Hepatocyte (in vitro differentiated cells): ENCODE results near the gene LRMDA. TPM values are rescaled to one million over a fixed set of nuclear protein-coding genes. Genes with fewer than 3 reads are reported as not detected.
A peak's percentile ranks its signal among the peaks of the same experiment; 100 is the strongest.

ENCODE experiments used
- DNase-seq: peaks from one replicate; pipeline ENCODE4 v3.0.0-alpha.2; 2016; ENCODE audit warnings: low spot score
- H2AFZ ChIP-seq: fragments of 200-600 bp; sonication (generic); 2 replicates; pipeline ENCODE4 v1.6.0; 2016; ENCODE audit warnings: antibody characterized with exemption, mild to moderate bottlenecking
- H3K27ac ChIP-seq: fragments of 200-600 bp; sonication (generic); 2 replicates; pipeline ENCODE4 v1.5.1; 2016; ENCODE audit warnings: mild to moderate bottlenecking
- H3K27me3 ChIP-seq: fragments of 200-600 bp; sonication (generic); 2 replicates; pipeline ENCODE4 v1.6.1; 2016
- H3K36me3 ChIP-seq: fragments of 200-600 bp; sonication (generic); replicated peaks from 2 replicates; pipeline ENCODE4 v1.5.1; 2016; ENCODE audit warnings: low read depth; ENCODE audit not compliant: insufficient read depth
- H3K4me1 ChIP-seq: fragments of 200-600 bp; sonication (generic); 2 replicates; pipeline ENCODE4 v1.5.1; 2016; ENCODE audit warnings: mild to moderate bottlenecking, moderate library complexity; ENCODE audit not compliant: insufficient read depth
- H3K4me2 ChIP-seq: fragments of 200-600 bp; sonication (generic); 2 replicates; pipeline ENCODE4 v1.6.0; 2016
- H3K4me3 ChIP-seq: fragments of 200-600 bp; sonication (generic); 2 replicates; pipeline ENCODE4 v1.5.1; 2016; ENCODE audit warnings: mild to moderate bottlenecking
- H3K79me2 ChIP-seq: fragments of 200-600 bp; sonication (generic); 2 replicates; pipeline ENCODE4 v1.6.0; 2017; ENCODE audit warnings: mild to moderate bottlenecking
- H3K9me2 ChIP-seq: fragments of 200-600 bp; sonication (generic); replicated peaks from 2 replicates; pipeline ENCODE4 v1.6.0; 2017; ENCODE audit warnings: mild to moderate bottlenecking; ENCODE audit not compliant: insufficient read depth
- H3K9me3 ChIP-seq: fragments of 200-600 bp; sonication (generic); 2 replicates; pipeline ENCODE4 v1.5.1; 2016; ENCODE audit warnings: low read depth, mild to moderate bottlenecking
- H4K20me1 ChIP-seq: fragments of 200-600 bp; sonication (generic); 2 replicates; pipeline ENCODE4 v1.6.0; 2016; ENCODE audit warnings: mild to moderate bottlenecking; ENCODE audit not compliant: insufficient read depth, poor library complexity, severe bottlenecking
- EZH2 ChIP-seq: fragments of 200-600 bp; sonication (generic); IDR thresholded peaks from 2 replicates; pipeline ENCODE4 v1.6.1; 2016; ENCODE audit warnings: antibody characterized with exemption, mild to moderate bottlenecking, borderline replicate concordance
- EZH2phosphoT487 ChIP-seq: fragments of 200-600 bp; sonication (generic); IDR thresholded peaks from one replicate; pipeline ENCODE4 v1.6.1; 2018; ENCODE audit warnings: antibody characterized with exemption, mild to moderate bottlenecking, low read depth, moderate library complexity; ENCODE audit not compliant: unreplicated experiment, severe bottlenecking
- WGBS: methylation state at CpG from one replicate; pipeline ENCODE4 v1.1.6; 2016; ENCODE audit warnings: low lambda C conversion rate; ENCODE audit errors: missing lambda C conversion rate; 5-methylcytosine and 5-hydroxymethylcytosine counted together
- polyA plus RNA-seq: library from polyadenylated mRNA; unstranded; fragments of >200 nt; fragmentation: Nextera tagmentation; extraction: Ambion mirVana; gene quantifications from 2 replicates; pipeline ENCODE4 v1.2.1, GENCODE V29; 2016
- total RNA-seq: library from RNA; depleted of rRNA; stranded (reverse); fragments of >200 nt; gene quantifications from 2 replicates; pipeline ENCODE4 v1.2.3, GENCODE V29; 2014
- TF ChIP-seq, protein P1 (sequence below): fragments of 200-600 bp; sonication (generic); IDR thresholded peaks from 2 replicates; pipeline ENCODE4 v1.5.1; 2016; ENCODE audit warnings: antibody characterized with exemption, mild to moderate bottlenecking; ENCODE audit not compliant: poor library complexity

The LRMDA gene
- total and polyA plus RNA-seq, 2 experiments from 2014 or later, result 5.6 to 15.7 TPM

DNA sequence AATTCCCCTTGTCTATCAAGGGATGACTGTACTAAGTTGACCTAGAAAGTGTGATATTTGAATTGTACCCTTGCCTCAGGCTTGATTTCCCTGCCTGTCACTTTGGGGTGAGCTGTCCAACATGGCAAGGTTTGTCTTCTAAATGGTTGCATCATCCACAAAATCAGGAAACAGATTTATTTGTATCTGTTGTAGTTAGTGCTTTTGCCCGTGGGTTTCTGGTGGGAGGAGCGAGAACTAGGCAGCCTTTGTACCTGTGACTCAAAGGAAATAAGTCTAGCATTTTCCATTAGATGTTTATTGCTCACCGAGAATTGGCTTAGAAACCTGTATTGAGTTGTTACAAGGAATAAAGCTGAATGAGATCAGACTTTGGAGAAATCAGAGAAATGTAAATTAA, 650.8 kb downstream of the LRMDA start:
- Histone ChIP-seq H3K4me2 (no peak overlapping the region), H3K4me1 (peaks cover 14% of the 10 kb centered on the region), H3K9me3 (no peaks in the 10 kb centered on the region), H4K20me1 (no peaks in the 10 kb centered on the region), H3K36me3 (no peaks in the 10 kb centered on the region), H3K4me3 (no peak overlapping the region), H3K9me2 (no peaks in the 10 kb centered on the region), H2AFZ (no peak overlapping the region), H3K27ac (no peak overlapping the region), H3K27me3 (no peaks in the 10 kb centered on the region), H3K79me2 (no peaks in the 10 kb centered on the region)
- WGBS, result 91% methylated on average over 3 of the region's 3 CpGs
- no peak for DNase-seq
- TF ChIP-seq, protein P1, sequence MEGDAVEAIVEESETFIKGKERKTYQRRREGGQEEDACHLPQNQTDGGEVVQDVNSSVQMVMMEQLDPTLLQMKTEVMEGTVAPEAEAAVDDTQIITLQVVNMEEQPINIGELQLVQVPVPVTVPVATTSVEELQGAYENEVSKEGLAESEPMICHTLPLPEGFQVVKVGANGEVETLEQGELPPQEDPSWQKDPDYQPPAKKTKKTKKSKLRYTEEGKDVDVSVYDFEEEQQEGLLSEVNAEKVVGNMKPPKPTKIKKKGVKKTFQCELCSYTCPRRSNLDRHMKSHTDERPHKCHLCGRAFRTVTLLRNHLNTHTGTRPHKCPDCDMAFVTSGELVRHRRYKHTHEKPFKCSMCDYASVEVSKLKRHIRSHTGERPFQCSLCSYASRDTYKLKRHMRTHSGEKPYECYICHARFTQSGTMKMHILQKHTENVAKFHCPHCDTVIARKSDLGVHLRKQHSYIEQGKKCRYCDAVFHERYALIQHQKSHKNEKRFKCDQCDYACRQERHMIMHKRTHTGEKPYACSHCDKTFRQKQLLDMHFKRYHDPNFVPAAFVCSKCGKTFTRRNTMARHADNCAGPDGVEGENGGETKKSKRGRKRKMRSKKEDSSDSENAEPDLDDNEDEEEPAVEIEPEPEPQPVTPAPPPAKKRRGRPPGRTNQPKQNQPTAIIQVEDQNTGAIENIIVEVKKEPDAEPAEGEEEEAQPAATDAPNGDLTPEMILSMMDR, result no peak
- no peak for TF ChIP-seq EZH2phosphoT487
- TF ChIP-seq EZH2, result no peak

GRCh38 chr10:76082956-76083355, 651.5 kb downstream of the LRMDA start:
- 82% methylated on average over 1 of the region's 1 CpG for WGBS
- H3K9me3 ChIP-seq, result no peaks in the 10 kb centered on the region
- H4K20me1 ChIP-seq, result no peaks in the 10 kb centered on the region
- H3K9me2 ChIP-seq, result no peaks in the 10 kb centered on the region
- TF ChIP-seq EZH2phosphoT487 (no peak), EZH2 (no peak)
- peaks cover 14% of the 10 kb centered on the region for H3K4me1 ChIP-seq
- H3K4me2 ChIP-seq, result no peak overlapping the region
- no peak overlapping the region for H3K27ac ChIP-seq
- H3K27me3 ChIP-seq, result no peaks in the 10 kb centered on the region
- H3K79me2 ChIP-seq, result no peaks in the 10 kb centered on the region
- DNase-seq, result no peak
- no peak overlapping the region for H3K4me3 ChIP-seq
- H3K36me3 ChIP-seq, result no peaks in the 10 kb centered on the region
- H2AFZ ChIP-seq, result no peak overlapping the region

DNA sequence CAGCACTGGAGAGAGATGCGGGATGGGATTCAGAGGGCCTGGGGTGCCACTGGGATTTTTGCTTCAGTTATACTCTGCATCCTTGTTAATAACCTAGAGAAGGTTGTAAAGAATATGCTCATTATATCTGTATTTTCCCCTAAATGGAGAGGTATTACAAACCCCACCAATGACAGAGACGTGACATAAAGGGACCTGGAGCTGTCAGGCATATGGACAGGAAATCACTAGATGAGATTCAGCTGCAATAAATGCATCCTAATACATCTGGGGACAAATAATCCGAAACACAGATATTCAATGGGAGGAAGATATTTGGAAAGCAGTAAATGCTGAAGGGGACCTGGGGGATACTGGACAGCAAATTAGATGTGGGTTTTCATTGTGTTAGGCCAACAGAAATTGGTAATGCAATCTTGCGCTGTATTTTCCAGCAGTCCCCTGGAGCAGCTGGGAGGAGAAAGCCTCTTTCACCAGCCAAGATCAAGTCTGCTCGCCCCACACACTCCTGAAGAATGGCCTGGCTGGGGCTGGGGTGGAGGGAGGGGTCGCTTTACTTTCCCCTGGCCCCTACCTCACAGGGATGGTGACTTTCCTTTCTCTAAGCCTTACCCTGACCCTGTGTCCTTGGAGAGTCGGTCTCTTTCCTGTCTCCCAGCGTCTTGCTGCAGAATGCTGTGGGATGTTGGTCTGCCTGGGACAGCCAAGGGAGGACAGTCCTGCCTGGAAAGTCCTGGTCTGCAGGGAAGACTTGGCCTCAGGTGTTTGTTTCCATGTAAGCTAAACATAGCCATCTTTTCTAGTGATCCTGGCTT, 653.8 kb downstream of the LRMDA start:
- Histone ChIP-seq H3K9me3 (no peaks in the 10 kb centered on the region), H4K20me1 (no peaks in the 10 kb centered on the region), H3K36me3 (no peaks in the 10 kb centered on the region), H3K27ac (no peak overlapping the region), H2AFZ (no peak overlapping the region), H3K4me1 (peaks cover 14% of the 10 kb centered on the region), H3K79me2 (no peaks in the 10 kb centered on the region), H3K4me2 (no peak overlapping the region), H3K27me3 (no peaks in the 10 kb centered on the region), H3K4me3 (no peak overlapping the region), H3K9me2 (no peaks in the 10 kb centered on the region)
- no peak for DNase-seq
- no peak for TF ChIP-seq EZH2
- TF ChIP-seq EZH2phosphoT487, result no peak
- TF ChIP-seq, protein P1, result no peak
- 91% methylated on average over 8 of the region's 8 CpGs for WGBS

DNA sequence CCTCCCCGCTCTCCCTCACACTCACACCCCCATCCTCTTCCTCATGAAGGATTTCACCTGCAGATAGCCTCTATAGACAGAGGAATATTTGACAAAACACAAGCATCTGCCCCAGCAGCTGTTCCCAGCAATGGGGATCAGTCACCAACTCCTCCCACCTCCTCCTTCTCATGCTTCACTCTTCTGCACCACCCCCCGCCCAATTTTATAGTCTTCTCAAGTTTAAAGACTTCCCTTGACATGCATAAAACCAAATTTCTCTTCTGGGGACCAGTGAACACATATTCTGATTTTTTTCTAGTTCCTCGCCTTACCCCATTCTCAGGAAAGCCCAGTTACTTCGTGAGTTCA, 654.4 kb downstream of the LRMDA start:
- Histone ChIP-seq H3K4me1 (peaks cover 14% of the 10 kb centered on the region), H3K27ac (peak overlapping the region; percentile 45), H3K27me3 (no peaks in the 10 kb centered on the region), H3K9me2 (no peaks in the 10 kb centered on the region), H3K4me3 (no peak overlapping the region), H3K79me2 (no peaks in the 10 kb centered on the region), H2AFZ (no peak overlapping the region), H3K36me3 (no peaks in the 10 kb centered on the region), H3K9me3 (no peaks in the 10 kb centered on the region), H4K20me1 (no peaks in the 10 kb centered on the region), H3K4me2 (no peak overlapping the region)
- TF ChIP-seq, protein P1, result no peak
- TF ChIP-seq EZH2 (no peak), EZH2phosphoT487 (no peak)
- whole genome bisulfite sequencing, result 81% methylated on average over 4 of the region's 4 CpGs
- DNase-seq, result no peak
